ENCODE results near the gene ITK.
"Not testable (repeated sequence)": the region's sequence is repeated elsewhere in the genome, so short reads cannot be mapped to it uniquely, and the experiment has no call there.

The ITK gene

DNA sequence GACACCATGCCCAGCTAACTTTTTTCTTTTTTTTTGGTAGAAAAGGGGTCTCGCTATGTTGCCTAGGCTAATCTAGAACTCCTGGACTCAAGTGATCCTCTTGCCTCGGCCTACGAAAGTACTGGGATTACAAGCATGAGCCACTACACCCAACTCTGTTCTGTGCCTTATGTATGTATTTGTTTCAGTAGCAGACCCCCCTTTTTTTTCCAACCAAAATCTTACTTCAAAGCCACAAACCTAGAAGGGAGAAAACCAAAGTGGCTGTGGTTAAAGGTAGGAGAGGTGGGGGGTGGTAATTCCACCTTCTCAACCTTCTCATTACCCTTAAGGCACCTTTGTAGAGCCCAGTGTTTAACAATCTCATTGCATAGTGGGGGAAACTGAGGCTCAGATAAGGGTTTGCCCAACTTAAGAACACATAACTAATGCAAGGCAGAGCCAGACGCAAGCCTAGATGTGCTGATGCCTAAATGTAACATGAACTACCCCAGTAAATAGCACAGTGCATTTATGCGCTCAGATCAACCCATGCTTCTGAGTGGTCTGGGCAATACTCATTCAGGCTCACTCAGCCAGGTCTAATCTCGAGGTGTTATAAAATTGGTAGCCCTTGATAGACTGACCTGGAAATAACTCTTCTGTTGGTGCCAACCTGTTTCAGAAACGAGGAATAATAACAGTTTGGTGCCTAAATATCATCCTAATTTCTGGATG, 33.0 kb downstream of the ITK start:
- DNase-seq, result no peak

DNA sequence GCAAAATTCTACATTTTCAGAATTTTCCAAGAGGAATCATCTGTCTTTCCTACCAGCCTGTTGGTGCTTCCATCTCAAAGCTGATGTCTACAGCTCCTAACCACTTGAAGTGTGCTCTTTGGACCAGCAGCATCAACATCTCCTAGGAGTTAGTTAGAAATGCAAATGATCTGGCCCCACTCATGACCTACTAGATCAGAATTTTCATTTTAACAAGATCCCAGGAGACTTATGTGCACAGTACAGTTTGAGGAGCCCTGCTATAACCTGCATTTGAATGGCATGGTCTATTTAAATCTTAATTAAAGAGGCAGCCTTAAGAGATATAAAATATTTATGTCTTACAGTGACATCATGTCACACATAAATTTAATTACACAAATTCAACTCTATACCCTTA, 33.8 kb downstream of the ITK start:
- no peak for DNase-seq

DNA sequence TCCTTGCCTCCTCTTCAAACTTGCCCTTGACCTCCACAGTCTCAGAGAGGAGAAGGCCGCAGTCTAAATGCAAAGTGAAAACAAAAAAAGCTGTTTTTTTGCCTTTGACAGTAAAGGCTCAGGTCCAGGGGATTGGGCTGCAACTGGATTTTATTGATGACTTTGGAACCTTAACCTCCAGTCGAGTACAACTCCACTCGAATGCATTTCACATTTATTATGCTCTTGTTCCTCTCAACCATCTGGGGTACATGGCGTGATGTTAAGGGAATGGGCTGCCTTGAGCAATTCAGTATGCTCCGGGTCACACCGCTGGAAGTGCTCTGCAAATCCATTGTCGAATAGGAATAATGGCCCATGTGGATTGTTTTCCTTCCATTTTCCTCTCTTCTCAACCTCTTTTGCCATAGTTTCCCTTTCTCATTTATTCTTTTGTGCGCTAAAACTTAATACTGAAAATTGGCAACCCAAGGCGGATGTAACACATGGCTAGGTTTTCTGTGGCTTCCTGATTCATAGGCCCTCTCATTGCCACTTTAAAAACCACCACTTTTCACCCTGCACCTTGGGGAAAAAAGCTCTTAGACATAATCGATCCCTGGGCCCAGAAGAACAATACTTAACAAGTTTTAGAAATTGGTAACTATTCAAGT, 34.3 kb downstream of the ITK start:
- DNase-seq, result no peak

DNA sequence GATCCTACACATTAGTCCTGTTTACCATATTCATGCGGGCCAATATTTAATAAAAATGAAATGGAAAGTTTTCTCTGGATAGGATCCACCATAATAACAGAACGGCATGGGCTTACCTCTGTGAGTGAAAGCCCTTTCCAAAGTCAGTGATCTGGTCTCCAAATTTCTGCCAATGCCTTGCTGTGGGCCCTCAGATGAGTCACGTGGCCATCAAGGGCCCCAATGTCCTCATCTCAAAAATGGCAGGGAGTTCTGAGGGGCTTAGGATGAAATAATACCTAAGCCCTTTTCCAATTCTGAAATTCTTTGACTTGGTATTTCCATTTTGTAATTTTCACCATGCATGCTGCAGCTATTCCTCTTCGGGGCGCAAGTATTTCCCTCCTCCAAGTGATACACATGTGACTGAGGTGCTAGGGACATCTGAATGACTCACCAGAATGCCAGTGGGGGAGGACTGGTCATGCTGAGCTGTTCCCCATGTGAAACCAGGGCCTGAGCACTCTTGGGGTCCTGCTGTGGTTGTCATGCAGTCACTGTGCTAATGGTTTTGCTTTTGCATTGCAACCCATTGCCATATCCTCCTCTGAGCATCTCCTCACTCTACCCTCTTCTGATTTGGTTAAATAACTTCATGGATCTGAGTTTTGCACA, 35.0 kb downstream of the ITK start:
- DNase-seq, result no peak

DNA sequence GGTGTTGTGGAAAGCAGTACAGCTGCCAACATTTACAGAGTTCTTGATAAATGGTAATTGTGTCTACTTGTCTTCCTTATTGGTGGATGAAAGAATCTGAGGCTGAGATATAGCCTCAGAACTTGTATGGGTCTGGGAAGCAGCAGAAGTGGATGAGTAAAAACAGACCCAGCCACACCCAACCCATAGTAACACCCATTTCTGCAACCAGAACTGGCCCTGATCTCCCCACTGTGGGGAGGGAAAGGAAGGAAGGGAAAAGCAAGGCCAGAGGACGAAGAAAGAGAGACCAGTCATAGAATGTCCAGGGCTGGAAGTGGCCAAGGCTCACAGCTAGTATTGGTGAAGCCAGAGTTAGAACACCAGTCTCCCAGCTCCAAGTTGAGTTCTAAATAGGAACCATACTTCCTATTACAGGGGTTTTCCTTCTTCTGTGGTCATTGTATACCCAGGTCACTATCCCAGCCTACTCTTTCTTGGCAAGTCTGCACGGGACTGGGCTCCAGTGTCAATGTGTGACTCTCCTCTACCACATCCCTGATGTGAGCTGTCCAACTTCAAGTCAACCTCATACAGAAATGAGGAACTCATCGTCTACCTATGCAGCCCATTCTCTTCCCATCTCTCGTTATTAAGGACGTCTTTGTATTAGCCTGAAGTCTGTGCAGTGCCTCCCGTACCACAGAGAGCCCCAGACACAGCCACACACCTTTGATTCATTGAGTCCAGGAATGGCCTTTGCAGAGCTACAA, 35.9 kb downstream of the ITK start:
- DNase-seq, result no peak

DNA sequence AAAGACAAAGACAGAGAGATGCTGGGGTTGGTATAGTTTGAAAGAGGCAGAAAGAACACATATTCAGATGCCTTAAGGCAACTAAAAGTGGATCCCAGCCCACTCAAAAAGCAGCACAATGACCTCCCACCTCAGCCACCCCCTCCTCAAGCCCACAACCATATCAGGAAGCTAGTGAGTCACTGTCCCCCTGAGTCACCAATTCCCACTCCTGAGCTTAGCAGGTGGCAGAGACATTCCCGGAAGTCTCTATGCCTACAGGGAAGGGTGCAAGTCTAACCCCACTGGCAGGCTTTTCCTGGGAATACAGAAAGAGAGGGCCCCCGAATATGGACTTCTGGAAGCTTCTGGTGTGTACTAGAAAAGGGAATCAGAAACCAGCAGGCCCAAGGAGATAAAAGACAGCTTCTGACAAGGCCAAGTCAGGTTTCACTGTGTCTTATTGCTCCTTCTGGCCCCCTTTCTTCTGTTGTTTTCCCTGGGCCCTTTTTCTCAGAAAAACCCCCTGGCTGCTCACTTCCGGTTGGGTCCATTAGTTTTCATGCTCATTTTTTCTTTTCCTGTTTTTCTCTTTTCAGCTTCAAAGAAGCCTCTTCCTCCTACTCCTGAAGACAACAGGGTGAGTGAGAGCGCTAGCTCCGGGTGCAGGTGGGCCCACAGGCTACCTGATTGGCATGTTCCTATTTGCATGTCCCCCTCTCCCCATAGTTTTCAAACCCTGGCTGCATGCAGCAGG, 36.8 kb downstream of the ITK start:
- DNase-seq, result no peak

DNA sequence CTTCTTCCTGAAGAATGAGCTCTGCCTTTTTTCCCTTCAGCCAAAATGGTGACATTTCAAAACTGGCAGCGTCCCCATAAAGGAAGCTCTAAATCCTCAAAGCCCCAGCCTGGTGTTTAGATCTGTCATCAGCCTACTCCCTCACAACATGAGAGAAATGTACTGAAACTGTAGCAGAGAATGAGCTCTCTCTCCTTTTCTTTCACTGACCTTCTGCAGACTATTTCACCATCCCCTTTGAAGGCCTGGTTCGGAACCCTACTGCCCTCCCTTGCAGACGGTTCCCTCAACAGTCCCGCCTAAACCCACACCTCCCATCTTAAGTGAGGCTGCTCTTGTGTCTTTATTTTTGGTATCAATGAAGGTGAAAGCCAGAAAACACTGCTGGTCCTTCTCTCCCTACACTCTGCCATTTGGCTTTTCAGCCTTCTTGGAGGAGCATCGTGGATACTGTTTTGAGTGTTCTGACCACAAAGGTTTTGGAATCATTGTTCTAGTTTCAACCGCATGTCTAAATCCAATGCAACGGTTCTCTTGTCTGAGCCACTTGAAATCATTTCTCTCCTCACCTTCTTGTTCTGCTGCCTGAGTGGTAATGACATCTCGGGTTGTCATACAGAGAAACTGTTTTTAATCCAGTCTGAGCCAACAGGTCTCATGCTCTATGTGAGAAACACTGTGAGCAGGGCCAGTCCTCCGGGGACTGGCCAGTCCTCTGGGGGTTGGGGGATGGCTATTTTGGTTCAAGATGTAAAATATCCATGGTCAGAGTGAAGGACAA, 39.0 kb downstream of the ITK start:
- no peak for DNase-seq

DNA sequence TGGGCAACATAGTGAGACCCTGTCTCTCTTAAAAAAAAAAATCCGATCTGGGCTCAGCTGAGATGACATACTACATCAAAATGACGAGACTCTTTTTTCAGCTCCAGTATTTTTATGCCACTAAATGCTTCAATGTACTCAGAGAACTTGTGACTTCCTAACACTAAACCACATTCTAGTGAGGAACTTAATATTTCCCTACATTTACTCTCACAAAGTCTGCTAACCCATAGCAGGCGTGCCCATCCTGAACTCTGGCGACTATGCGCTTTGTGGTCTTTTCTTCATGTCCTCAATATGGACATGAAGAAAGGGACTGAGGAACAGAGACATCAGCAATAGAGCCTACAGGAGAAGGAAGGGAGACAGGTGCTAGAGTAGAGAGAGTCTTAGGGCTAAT, 41.3 kb downstream of the ITK start:
- DNase-seq, result no peak

DNA sequence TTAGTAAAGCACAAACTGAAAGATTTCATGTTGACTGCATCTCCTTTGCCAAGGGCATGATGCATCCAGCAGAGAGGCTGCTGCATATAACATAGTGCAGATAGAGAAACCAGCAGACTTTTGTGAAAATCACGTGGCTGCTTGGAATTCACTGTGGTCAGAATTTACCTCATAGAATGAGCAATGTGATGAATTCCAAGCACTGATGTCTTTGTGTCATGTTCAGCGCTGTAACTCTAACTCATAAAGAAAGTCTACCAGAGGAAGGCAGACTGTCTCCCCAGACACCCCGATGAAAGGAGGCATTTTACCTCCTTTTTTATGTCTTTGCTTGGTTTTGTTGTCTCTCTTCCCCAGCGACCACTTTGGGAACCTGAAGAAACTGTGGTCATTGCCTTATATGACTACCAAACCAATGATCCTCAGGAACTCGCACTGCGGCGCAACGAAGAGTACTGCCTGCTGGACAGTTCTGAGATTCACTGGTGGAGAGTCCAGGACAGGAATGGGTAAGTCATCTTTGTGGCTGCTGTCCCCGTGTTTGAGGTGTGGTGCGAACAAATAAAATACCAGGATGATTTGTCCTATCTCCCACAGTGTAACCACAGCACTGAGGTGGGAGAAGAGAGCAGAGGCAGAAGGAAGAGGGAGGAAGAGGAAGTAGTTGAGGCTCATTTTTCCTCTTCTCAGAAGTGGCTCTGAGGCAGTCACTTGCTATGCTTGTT, 42.0 kb downstream of the ITK start:
- DNase-seq, result no peak

DNA sequence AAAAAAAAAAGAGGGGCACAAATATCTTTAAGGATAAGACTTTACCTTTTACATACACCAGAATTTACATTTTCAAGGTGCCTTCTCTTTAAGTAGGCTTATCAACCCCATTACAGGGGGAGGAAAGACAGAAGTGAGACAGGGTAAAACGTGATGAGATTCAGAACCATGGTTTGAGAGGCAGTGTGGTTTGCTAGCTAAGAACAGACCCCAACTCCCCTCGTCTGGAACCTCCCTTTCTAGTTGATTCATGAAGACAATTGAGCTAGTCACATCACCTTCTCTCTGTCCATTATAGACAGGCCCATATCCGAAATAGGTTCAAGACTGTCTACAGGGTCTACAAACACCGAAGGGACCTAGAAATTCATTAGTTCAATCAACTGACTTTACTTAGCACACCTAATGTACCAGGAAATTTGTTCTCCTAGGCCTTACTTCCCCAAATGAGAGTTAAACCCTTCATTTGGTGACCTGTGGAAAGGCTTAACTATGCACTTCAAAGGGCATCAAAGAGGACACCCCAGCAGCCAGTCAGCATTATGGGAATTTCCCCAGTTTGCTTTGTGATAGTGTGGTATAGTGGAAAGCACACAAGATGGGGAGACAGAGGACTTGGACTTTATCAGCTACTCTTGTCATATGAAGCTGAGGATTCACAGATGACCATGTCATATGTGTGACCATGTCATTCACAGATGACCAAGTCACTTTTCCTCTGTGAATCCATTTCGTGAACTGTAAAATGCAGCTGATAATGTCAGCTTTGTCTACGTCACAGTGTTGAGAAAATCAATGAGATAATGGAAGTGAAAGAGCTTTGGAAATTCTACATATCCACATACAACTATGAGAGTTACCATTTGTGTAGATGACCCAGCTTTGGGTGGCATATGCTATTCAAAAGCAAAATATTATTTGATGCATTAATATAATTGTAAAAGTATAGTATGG, 45.1 kb downstream of the ITK start:
- DNase-seq, result no peak

DNA sequence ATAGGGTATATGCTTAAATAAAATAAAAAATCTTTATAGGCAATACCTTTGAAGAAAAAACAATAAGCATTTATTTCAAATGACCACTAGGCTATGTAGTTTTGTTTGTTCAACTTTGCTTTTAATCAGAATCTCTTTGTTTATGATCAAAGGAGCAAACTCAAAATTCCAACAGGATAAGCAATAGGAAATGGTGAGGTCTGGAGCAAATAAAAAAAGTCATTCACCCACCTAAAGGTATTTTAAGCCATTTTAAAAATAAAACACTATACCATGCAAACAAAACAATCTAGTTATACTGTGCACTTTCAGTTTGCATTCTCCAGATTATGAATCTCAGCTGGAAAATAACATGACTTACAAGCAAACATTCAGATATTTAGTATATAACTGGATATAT, 50.0 kb downstream of the ITK start:
- DNase-seq, result no peak

DNA sequence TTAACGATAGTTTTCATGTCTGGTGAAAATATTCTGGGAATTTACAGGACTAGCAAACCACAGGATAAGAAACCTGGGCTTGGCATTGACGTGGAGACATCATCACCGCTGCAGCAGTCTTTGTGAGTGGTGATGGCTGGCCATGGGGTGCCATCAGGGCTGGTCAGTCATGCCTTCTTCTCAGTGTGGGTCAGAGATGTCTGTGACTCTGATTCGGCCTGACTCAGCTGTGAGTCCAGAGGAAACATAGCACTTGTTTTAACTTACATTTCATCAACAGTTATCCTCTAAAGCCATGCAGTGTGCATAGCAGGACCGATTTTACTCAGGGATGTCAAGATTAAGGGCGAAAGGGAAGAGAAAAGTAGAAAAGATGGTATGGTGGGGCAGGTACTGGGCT, 52.1 kb downstream of the ITK start:
- DNase-seq, result no peak

DNA sequence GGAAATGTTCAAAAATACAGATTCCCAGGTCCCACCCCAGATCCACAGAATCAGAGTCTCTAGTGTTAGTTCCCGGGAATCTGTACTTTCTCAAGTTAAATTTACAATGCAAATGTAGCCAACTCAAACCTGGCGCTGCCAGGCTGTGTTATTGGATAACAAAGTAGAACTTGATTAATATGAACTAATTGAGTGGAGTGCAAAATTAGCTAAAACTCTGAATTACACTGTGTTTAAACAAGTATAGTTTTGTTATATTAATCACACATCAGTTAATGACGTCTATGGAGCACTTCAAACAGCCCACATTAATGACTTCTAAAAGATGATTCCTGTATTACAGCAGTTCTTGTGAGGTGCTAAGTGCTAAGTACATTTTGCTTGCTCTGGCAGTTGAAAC, 52.9 kb downstream of the ITK start:
- DNase-seq, result no peak

DNA sequence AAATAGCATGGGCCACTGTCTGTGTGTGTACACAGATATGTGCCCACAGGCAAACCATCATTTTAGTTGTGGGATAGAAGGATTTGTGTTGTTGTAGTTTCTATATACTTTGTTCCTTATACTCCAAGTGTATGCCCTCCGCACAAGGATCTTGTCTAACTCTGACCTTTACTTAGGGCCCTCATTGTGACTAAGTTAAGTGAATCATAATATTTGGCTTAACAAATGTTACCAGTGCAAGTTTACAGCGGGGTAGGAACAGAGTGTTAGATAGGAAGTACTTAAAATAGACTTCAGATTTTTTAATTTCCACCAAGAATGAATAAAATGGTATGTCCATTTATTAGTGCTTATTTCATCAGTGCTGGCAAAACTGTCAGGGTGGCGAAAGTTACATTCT, 55.8 kb downstream of the ITK start:
- no peak for DNase-seq

DNA sequence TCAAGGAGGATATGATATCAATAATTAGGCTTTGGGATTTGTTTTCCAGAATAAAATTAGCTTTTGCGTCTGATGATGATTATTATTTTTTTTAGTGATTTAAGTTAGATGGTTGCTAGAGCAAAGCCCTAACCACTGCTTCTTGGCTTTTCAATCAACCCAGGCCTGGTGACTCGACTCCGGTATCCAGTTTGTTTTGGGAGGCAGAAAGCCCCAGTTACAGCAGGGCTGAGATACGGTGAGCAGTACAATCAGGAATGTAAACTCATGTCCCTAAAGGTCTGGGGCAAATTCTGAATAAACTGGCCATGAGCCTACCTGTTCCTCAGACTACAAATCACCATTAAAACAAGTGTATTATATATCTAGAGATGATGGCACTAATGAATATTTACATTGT, 60.8 kb downstream of the ITK start:
- no peak for DNase-seq

DNA sequence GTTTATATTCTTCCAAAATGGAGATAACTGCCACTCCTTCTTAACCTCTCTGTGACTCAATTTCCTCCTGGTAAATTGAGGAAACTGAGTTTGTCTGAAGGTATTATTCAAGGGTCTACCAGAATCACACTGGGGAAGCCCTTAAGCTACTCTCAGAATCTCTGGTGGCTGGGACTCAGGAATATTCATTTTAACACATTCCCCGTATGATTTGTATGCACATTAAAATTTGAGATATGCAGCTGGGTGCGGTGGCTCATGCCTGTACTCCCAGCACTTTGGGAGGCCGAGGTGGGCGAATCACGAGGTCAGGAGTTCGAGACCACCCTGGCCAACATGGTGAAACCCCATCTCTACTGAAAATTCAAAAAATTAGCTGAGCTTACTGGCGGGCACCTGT, 64.1 kb downstream of the ITK start:
- DNase-seq, result not testable (repeated sequence)

DNA sequence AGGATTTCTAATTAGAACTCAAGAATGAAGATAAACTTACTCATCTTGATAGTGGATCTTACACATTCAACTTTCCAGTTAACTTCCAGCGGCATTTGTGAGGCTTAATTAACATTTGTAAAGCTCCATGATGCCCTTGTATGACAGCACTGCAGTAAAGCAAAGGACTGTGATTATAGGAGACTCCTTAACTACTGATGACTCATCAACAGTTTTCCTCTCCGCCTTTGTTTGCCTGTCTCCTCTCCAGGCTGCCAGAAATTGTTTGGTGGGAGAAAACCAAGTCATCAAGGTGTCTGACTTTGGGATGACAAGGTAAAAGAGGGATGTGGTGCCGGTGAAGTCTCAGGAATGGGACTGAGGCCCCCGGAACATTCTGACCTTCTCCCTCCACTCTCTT, 64.8 kb downstream of the ITK start:
- DNase-seq, result no peak

DNA sequence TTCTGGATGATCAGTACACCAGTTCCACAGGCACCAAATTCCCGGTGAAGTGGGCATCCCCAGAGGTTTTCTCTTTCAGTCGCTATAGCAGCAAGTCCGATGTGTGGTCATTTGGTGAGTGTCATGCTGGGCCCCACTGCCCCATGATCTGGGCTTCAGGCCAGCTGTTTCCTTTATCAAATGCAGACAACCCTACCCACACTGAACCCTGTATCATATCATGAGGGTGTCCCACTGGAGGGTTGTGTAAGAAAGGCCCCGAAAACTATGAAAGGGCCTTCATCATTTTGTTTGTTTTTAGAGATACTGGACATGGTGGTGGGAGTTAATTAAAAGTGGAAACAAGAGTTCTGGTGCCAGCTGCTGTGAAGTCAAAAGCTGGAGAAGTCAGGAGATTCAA, 65.2 kb downstream of the ITK start:
- no peak for DNase-seq

DNA sequence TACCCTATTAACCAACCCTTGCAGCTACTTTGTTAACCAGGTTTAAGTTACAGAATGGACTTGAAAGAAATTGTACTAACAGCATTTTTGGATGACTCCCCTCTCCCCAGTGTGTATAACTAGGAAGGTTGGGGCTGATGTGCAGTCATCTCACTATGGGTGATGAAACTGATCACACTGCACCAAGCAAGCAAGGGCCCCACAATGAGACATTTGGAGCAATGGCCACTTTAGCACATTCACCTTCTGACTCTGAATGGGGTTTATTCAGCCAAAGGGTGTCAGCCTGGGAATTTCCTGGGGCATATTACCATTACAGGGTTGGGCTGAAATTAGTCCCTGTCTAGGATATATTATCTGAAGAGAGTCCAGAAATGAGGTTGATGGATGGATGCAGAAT, 66.6 kb downstream of the ITK start:
- DNase-seq, result no peak

DNA sequence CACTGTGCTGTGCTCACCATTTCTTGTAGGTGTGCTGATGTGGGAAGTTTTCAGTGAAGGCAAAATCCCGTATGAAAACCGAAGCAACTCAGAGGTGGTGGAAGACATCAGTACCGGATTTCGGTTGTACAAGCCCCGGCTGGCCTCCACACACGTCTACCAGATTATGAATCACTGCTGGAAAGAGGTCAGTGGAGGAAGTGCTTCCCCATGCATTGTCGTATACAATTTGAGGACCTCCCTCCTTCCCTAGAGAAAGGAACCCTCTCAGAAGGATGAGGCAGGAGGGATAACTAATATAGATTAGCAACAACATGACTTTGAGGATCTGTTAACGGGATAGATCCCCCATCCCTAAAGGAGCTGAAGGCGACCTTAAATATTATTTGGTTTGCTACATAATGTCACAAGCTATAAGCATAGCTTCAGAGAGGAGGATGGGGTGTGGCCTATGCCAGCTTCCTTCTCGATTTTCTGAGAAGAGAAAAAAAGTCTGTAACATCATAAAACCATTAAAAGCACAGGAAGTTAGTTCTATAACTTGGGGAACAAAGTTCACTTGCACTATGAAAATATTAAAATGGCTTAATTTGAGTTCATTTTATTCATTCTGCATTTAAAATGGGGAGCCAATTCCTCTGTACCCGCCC, 68.3 kb downstream of the ITK start:
- no peak for DNase-seq
